DOHH2 (cell line): ENCODE measurements around the gene FKBP8.

ENCODE experiments used
- CTCF ChIP-seq: fragments of 200-600 bp; sonication (generic); IDR thresholded peaks from one replicate; pipeline ENCODE4 v1.5.1; 2014; ENCODE audit warnings: antibody characterized with exemption, mild to moderate bottlenecking, low read depth, low read length; ENCODE audit not compliant: poor library complexity, severe bottlenecking
- EZH2phosphoT487 ChIP-seq: fragments of 200-600 bp; sonication (generic); IDR thresholded peaks from 2 replicates; pipeline ENCODE4 v1.6.1; 2017; ENCODE audit warnings: borderline replicate concordance, mild to moderate bottlenecking, antibody characterized with exemption, low read length, moderate library complexity, mixed read lengths

GRCh38 chr19:18486746-18487145 lies 56.6 kb downstream of the FKBP8 start:
- no peak for TF ChIP-seq CTCF
- no peak for TF ChIP-seq EZH2phosphoT487
